GM23338 (cell line): ENCODE measurements around the gene HOXA10.

ENCODE experiments used
- CREB1 ChIP-seq: fragments of 250-450 bp; sonication (Bioruptor Pico); IDR thresholded peaks from 2 replicates; pipeline ENCODE4 v1.5.0; 2020; ENCODE audit warnings: low read depth, mild to moderate bottlenecking, moderate library complexity
- EZH2 ChIP-seq: fragments of 200-600 bp; sonication (generic); IDR thresholded peaks from one replicate; pipeline ENCODE4 v1.8.0; 2017; ENCODE audit warnings: antibody characterized with exemption, mild to moderate bottlenecking, low read depth; ENCODE audit not compliant: unreplicated experiment
- EZH2phosphoT487 ChIP-seq: fragments of 200-600 bp; sonication (generic); IDR thresholded peaks from one replicate; pipeline ENCODE4 v1.8.1; 2018; ENCODE audit warnings: antibody characterized with exemption; ENCODE audit not compliant: unreplicated experiment
- NANOG ChIP-seq: IDR thresholded peaks from 2 replicates; pipeline ENCODE4 v1.6.1; 2016; ENCODE audit warnings: antibody characterized with exemption, borderline replicate concordance
- POLR2AphosphoS5 ChIP-seq: IDR thresholded peaks from 2 replicates; pipeline ENCODE4 v1.6.1; 2016; ENCODE audit warnings: antibody characterized with exemption, low read depth
- STAT1 ChIP-seq: IDR thresholded peaks from one replicate; pipeline ENCODE4 v1.6.1; 2016; ENCODE audit warnings: antibody characterized with exemption; ENCODE audit not compliant: unreplicated experiment
- ZNF114 ChIP-seq: fragments of 250-450 bp; sonication (Bioruptor Pico); IDR thresholded peaks from 2 replicates; pipeline ENCODE4 v1.5.0; 2020; ENCODE audit warnings: mild to moderate bottlenecking, moderate library complexity
- ZNF331 ChIP-seq: fragments of 250-450 bp; sonication (Bioruptor Pico); IDR thresholded peaks from 2 replicates; pipeline ENCODE4 v1.5.0; 2020; ENCODE audit warnings: low read depth, mild to moderate bottlenecking, moderate library complexity
- TF ChIP-seq, protein P1 (sequence below): IDR thresholded peaks from one replicate; pipeline ENCODE4 v1.6.1; 2018; ENCODE audit warnings: antibody characterized with exemption; ENCODE audit not compliant: unreplicated experiment
- TF ChIP-seq, protein P2 (sequence below), 2 experiments: fragments of 200-600 bp in 1 of 2; sonication (generic) in 1 of 2; conservative IDR thresholded peaks; 2 replicates each; pipeline versions ENCODE4 v1.5.1 to v1.6.1; 2016 to 2017; ENCODE audit warnings: antibody characterized with exemption in 2 of 2, low read depth in 2 of 2, mild to moderate bottlenecking in 2 of 2, moderate library complexity in 1 of 2
- TF ChIP-seq, protein P3 (sequence below): IDR thresholded peaks from 2 replicates; pipeline ENCODE4 v1.6.1; 2016; ENCODE audit warnings: antibody characterized with exemption

DNA sequence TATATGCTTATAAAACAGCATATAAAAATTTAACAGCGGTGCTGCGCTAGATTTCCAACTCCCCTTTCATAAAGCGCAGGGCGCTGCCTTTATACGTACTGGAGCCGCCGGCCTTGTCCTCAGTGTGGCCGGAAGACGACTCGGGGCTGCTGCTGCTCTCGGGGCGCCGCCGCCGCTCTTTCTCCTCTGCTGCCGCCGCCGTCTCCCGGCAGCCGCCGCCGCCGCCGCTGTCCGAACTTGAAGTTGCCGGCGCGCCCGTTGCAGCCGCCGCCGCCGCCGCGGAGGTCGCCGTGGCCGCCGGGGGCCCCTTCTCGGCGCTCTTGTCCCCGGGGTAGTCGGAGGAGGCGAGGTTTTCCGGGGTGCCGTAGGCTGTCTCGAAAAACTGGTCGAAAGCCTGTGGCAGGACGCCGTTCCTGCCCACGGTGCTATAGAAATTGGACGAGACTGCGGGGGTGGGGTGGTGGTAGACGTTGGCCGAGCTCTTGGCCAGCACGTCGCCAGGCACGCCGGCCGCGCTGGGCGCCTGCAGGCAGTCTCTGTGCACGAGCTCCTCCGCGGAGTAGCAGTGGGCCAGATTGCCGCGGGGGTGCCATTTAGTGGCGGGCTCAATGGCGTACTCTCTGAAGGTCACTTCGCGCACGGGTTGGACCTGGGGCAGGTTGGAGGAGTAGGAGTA lies 10.4 kb upstream of the HOXA10 start:
- TF ChIP-seq, protein P1, sequence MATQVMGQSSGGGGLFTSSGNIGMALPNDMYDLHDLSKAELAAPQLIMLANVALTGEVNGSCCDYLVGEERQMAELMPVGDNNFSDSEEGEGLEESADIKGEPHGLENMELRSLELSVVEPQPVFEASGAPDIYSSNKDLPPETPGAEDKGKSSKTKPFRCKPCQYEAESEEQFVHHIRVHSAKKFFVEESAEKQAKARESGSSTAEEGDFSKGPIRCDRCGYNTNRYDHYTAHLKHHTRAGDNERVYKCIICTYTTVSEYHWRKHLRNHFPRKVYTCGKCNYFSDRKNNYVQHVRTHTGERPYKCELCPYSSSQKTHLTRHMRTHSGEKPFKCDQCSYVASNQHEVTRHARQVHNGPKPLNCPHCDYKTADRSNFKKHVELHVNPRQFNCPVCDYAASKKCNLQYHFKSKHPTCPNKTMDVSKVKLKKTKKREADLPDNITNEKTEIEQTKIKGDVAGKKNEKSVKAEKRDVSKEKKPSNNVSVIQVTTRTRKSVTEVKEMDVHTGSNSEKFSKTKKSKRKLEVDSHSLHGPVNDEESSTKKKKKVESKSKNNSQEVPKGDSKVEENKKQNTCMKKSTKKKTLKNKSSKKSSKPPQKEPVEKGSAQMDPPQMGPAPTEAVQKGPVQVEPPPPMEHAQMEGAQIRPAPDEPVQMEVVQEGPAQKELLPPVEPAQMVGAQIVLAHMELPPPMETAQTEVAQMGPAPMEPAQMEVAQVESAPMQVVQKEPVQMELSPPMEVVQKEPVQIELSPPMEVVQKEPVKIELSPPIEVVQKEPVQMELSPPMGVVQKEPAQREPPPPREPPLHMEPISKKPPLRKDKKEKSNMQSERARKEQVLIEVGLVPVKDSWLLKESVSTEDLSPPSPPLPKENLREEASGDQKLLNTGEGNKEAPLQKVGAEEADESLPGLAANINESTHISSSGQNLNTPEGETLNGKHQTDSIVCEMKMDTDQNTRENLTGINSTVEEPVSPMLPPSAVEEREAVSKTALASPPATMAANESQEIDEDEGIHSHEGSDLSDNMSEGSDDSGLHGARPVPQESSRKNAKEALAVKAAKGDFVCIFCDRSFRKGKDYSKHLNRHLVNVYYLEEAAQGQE: no peak
- TF ChIP-seq, protein P2, sequence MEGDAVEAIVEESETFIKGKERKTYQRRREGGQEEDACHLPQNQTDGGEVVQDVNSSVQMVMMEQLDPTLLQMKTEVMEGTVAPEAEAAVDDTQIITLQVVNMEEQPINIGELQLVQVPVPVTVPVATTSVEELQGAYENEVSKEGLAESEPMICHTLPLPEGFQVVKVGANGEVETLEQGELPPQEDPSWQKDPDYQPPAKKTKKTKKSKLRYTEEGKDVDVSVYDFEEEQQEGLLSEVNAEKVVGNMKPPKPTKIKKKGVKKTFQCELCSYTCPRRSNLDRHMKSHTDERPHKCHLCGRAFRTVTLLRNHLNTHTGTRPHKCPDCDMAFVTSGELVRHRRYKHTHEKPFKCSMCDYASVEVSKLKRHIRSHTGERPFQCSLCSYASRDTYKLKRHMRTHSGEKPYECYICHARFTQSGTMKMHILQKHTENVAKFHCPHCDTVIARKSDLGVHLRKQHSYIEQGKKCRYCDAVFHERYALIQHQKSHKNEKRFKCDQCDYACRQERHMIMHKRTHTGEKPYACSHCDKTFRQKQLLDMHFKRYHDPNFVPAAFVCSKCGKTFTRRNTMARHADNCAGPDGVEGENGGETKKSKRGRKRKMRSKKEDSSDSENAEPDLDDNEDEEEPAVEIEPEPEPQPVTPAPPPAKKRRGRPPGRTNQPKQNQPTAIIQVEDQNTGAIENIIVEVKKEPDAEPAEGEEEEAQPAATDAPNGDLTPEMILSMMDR (conservative IDR thresholded peaks at IDR 0.05; ENCODE audit: low read depth in 2 of 2): no peak
- peak; percentile 66 for TF ChIP-seq EZH2
- no peak for TF ChIP-seq POLR2AphosphoS5
- TF ChIP-seq CREB1: peak; percentile 56; the same call in 1 of the 2 replicates
- TF ChIP-seq, protein P3, sequence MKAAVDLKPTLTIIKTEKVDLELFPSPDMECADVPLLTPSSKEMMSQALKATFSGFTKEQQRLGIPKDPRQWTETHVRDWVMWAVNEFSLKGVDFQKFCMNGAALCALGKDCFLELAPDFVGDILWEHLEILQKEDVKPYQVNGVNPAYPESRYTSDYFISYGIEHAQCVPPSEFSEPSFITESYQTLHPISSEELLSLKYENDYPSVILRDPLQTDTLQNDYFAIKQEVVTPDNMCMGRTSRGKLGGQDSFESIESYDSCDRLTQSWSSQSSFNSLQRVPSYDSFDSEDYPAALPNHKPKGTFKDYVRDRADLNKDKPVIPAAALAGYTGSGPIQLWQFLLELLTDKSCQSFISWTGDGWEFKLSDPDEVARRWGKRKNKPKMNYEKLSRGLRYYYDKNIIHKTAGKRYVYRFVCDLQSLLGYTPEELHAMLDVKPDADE: no peak
- TF ChIP-seq EZH2phosphoT487: peak; percentile 70
- no peak for TF ChIP-seq ZNF114 (CRISPR knock-in tag)
- TF ChIP-seq STAT1: no peak
- TF ChIP-seq NANOG: no peak
- no peak for TF ChIP-seq ZNF331
